Thoracic aorta (tissue), 2 donors: Measurements from ENCODE around the gene RAC2. TPM values are rescaled to one million over a fixed set of nuclear protein-coding genes. Genes with fewer than 3 reads are reported as not detected.

ENCODE experiments used
- ATAC-seq: fragments of 150-250 bp; one replicate; pipeline ENCODE4 v1.8.0; 2017; ENCODE audit warnings: low read depth; ENCODE audit not compliant: insufficient number of reproducible peaks, low FRiP score
- DNase-seq: peaks from one replicate; pipeline ENCODE4 v3.0.0-alpha.2; 2020; ENCODE audit warnings: low spot score
- H3K27ac ChIP-seq, 2 donors: fragments of 200-600 bp; sonication (generic); 1 replicate in 1 of 2; 2 replicates in 1 of 2; pipeline ENCODE4 v1.5.1; 2016; ENCODE audit warnings: mild to moderate bottlenecking in 2 of 2, moderate library complexity in 2 of 2
- H3K27me3 ChIP-seq: fragments of 200-600 bp; sonication (generic); replicated peaks from 2 replicates; pipeline ENCODE4 v1.6.0; 2016; ENCODE audit warnings: mild to moderate bottlenecking; ENCODE audit not compliant: insufficient read depth
- H3K36me3 ChIP-seq: fragments of 200-600 bp; sonication (generic); one replicate; pipeline ENCODE4 v1.5.1; 2016
- H3K4me1 ChIP-seq, 2 donors: fragments of 200-600 bp; sonication (generic); 1 replicate in 1 of 2; 2 replicates in 1 of 2; pipeline versions ENCODE4 v1.5.1 to v1.6.0; 2016; ENCODE audit warnings: low read depth in 2 of 2, mild to moderate bottlenecking in 1 of 2; ENCODE audit not compliant: control insufficient read depth in 1 of 2
- H3K4me3 ChIP-seq: fragments of 200-600 bp; sonication (generic); 2 replicates; pipeline ENCODE4 v1.5.1; 2016; ENCODE audit warnings: mild to moderate bottlenecking
- H3K9me3 ChIP-seq: fragments of 200-600 bp; sonication (generic); 2 replicates; pipeline ENCODE4 v1.5.1; 2016
- total RNA-seq, 2 donors: library from RNA; depleted of rRNA; stranded (reverse); fragments of >200 nt; gene quantifications; one replicate each; pipeline versions ENCODE4 v1.1.0 to v1.2.3, GENCODE V29; 2016
- TF ChIP-seq, protein P1 (sequence below): fragments of 200-600 bp; sonication (generic); IDR thresholded peaks from one replicate; pipeline ENCODE4 v1.5.1; 2019; ENCODE audit warnings: antibody characterized with exemption

The RAC2 gene
- total RNA-seq, 2 donors from 2014 or later = 10.7 to 16.2 TPM

- peaks cover 10% of the 10 kb centered on the region for H3K9me3 ChIP-seq
- DNase-seq (no peak), ATAC-seq (no peak)
- peak overlapping the region in 1 of 2 donors; percentile 17 for H3K27ac ChIP-seq
- TF ChIP-seq, protein P1, sequence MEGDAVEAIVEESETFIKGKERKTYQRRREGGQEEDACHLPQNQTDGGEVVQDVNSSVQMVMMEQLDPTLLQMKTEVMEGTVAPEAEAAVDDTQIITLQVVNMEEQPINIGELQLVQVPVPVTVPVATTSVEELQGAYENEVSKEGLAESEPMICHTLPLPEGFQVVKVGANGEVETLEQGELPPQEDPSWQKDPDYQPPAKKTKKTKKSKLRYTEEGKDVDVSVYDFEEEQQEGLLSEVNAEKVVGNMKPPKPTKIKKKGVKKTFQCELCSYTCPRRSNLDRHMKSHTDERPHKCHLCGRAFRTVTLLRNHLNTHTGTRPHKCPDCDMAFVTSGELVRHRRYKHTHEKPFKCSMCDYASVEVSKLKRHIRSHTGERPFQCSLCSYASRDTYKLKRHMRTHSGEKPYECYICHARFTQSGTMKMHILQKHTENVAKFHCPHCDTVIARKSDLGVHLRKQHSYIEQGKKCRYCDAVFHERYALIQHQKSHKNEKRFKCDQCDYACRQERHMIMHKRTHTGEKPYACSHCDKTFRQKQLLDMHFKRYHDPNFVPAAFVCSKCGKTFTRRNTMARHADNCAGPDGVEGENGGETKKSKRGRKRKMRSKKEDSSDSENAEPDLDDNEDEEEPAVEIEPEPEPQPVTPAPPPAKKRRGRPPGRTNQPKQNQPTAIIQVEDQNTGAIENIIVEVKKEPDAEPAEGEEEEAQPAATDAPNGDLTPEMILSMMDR = no peak
- no peaks in the 10 kb centered on the region for H3K36me3 ChIP-seq
- no peaks in the 10 kb centered on the region for H3K27me3 ChIP-seq
- no peaks in the 10 kb centered on the region for H3K4me1 ChIP-seq
- peak overlapping the region; percentile 64 for H3K4me3 ChIP-seq
These were observed 22.6 kb upstream of the RAC2 start for GRCh38 chr22:37266581-37267134.

GRCh38 chr22:37263966-37264887 is 20.2 kb upstream of the RAC2 start:
- Histone ChIP-seq H3K4me3 (no peak overlapping the region), H3K4me1 (no peaks in the 10 kb centered on the region), H3K27me3 (peaks cover 5% of the 10 kb centered on the region), H3K9me3 (peaks cover 10% of the 10 kb centered on the region), H3K36me3 (no peaks in the 10 kb centered on the region), H3K27ac (no peak overlapping the region)
- ATAC-seq (no peak), DNase-seq (no peak)
- TF ChIP-seq, protein P1 = no peak

- TF ChIP-seq, protein P1 = no peak
- ATAC-seq (no peak), DNase-seq (no peak)
- H3K36me3 ChIP-seq = no peaks in the 10 kb centered on the region
- H3K27ac ChIP-seq = no peak overlapping the region
- H3K4me1 ChIP-seq = no peaks in the 10 kb centered on the region
- H3K9me3 ChIP-seq = peaks cover 10% of the 10 kb centered on the region
- peaks cover 8% of the 10 kb centered on the region for H3K27me3 ChIP-seq
- H3K4me3 ChIP-seq = no peak overlapping the region
These were observed 18.3 kb upstream of the RAC2 start for GRCh38 chr22:37262346-37262745.

DNA sequence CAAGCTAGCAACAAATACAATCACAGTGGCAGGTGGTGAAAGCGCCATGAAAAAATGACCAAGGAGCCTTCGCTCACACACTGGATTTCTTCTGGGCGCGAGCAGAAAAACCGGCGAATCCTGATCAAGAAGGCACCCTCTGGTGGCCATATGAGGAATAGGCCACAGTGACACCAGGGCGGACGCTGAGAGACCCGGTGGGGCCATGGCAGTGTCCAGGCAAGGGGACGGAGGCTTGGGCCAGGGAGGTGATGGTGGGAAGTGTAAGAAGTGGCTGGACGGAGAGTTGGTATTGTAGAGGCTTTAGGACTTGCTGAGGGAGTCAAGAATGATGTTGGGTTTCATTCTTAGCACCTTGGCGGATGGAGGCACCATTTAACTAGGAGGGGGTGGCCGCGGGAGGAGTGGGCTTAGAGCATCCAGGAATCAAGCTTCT is 16.9 kb upstream of the RAC2 start:
- no peak for DNase-seq
- no peak overlapping the region for H3K27ac ChIP-seq
- no peaks in the 10 kb centered on the region for H3K36me3 ChIP-seq
- no peaks in the 10 kb centered on the region for H3K4me1 ChIP-seq
- H3K9me3 ChIP-seq = peaks cover 10% of the 10 kb centered on the region
- H3K4me3 ChIP-seq = no peak overlapping the region
- TF ChIP-seq, protein P1 = peak; percentile 73
- H3K27me3 ChIP-seq = peaks cover 8% of the 10 kb centered on the region
- ATAC-seq = no peak

GRCh38 chr22:37260155-37260795 is 16.2 kb upstream of the RAC2 start:
- peaks cover 8% of the 10 kb centered on the region for H3K27me3 ChIP-seq
- TF ChIP-seq, protein P1 = no peak

More at GRCh38 chr22:37260155-37260795, 16.2 kb upstream of the RAC2 start:
- no peak for DNase-seq
- H3K36me3 ChIP-seq = no peaks in the 10 kb centered on the region
- peaks cover 10% of the 10 kb centered on the region for H3K9me3 ChIP-seq
- no peak overlapping the region for H3K4me3 ChIP-seq
- H3K4me1 ChIP-seq = no peaks in the 10 kb centered on the region
- no peak overlapping the region for H3K27ac ChIP-seq
- ATAC-seq = no peak
